GM04504 (cell line): ENCODE data around the gene GNPTAB.
"Not testable (repeated sequence)": the region's sequence is repeated elsewhere in the genome, so short reads cannot be mapped to it uniquely, and the experiment has no call there.

ENCODE experiments used
- DNase-seq: peaks from one replicate; pipeline ENCODE4 v3.0.0-alpha.2; 2012; ENCODE audit warnings: low read depth

The GNPTAB gene

DNA sequence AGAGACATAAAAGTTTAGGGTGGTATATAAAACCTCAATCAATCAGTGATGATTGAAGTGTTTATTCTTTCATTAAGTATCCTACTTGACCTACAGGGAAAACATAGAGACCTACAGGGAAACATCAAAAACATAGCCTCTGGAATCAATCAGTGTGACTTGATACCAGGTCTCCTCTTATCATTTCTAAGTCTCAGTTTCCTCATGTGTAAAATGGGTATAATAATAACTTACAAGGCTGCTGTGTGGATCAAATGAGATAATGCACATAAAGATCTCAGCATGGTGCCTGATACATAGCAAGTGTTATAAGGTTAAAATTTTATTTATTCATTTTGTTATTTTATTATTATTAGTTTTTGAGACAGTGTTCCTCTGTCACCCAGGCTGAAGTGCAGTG lies 22.2 kb upstream of the GNPTAB start:
- no peak for DNase-seq

DNA sequence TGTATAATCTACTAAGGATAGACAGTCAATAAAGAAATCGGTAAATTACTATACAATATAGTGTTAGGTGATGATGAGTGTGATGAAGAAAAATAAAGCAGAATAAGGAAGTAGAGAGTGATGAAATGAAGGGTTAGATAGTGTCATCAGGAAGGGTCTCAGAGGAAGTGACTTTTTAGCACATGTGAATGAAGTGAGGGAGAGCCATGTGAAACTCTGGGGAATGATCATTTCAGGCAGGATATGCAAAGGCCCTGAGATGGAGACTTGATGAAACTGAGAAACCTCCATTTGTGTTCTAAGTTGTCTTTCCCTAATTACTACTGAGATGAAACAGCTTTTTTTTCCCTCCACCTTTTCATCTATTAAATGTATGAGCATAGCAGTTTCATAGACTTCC lies 19.4 kb upstream of the GNPTAB start:
- no peak for DNase-seq

DNA sequence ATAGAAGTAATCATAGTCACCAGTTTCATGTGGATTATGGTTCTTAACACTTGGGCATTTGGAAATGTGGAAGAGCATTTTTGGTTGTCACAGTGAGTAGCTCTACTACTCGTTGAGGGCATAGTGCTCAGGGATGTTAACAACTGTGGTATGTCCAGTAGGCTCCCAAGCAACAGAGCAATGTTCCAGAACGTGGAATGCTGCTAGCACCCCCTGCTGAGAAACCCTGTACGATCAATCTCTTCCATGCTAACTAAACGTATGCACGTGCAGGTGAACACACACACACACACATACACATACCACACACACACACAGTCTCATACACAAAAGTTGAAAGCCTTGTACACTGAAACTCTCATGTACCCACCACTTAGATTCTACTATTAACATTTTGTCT lies 16.6 kb upstream of the GNPTAB start:
- no peak for DNase-seq

DNA sequence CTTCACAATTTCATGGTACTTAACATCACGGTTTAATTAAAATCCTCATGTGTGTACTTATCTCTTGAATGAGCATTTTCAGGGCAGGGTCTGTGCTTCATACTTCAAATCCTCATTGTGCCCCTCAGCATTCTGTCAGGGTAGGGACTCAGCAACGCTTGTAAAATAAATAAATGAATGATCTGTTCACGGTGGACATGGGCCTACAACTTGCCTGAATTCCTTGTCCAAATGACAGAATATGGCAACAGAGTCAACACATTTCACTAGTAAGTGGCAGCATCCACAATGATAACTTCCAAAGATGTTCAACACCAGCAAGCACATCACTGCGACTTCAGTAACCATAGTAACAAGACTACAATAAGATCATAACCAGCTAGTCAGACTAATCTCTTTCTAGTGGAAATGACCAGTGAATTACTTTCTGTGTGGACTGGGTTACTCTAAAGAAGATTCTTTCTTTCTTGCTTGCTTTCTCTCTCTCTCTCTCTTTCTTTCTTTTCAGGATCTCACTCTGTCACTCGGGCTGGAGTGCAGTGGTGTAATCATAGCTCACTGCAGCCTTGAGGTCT lies 14.5 kb upstream of the GNPTAB start:
- no peak for DNase-seq

DNA sequence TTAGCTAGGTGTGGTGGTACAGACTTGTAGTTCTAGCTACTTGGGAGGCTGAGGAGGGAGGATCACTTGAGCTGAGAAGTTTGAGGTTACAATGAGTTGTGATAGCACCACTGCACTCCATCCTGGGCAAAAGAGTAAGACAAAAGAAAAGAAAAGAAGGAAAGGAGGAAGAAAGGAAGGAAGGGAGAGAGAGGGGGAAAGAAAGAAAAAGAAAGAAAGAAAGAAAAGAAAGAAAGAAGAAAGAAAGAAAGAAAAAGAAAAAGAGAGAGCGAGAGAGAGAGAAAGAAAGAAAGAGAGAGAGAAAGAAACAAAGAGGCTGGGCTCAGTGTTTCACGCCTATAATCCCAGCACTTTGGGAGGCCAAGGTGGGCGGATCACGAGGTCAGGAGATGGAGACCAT lies 10.3 kb upstream of the GNPTAB start:
- DNase-seq: no peak

DNA sequence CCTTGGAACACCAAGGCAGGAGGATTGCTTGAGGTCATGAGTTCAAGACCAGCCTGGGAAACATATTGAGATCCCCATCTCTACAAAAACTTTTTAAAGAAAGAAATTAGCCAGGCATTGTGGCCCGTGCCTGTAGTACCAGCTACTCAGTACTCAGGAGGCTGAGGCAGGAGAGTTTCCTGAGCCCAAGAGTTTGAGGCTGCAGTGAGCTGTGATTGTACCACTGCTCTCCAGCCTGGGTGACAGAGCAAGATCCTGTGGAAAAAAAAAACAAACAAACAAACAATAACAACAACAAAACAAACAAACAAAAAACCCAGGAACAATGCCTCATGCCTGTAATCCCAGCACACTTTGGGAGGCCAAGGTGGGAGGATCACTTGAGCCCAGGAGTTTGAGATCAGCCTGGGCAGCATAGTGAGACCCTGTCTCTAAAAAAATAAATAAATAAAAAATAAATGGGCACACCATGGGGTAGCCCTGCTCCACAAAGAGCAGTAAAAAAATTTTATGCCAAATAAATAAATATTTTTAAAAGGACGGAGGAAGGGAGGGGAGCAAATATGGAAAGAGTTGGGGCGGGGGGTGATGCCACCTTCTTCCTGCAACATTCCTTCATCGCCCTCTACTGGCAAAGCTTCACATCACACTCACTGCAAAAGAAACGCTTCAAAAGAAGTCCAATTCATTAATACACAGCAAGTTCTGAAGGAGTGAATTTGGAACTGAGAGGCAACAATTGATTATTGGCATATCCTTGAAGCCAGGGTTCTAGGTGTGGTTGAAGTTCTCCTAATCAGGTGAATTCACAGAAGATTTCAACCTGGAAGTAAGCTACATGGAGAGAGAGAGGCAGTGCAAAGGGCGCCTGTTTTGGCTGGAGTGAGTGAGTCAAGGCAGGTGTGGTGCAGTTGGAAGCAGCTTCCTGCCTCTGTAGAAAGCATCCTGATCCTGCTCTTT lies 8.8 kb upstream of the GNPTAB start:
- DNase-seq: no peak

DNA sequence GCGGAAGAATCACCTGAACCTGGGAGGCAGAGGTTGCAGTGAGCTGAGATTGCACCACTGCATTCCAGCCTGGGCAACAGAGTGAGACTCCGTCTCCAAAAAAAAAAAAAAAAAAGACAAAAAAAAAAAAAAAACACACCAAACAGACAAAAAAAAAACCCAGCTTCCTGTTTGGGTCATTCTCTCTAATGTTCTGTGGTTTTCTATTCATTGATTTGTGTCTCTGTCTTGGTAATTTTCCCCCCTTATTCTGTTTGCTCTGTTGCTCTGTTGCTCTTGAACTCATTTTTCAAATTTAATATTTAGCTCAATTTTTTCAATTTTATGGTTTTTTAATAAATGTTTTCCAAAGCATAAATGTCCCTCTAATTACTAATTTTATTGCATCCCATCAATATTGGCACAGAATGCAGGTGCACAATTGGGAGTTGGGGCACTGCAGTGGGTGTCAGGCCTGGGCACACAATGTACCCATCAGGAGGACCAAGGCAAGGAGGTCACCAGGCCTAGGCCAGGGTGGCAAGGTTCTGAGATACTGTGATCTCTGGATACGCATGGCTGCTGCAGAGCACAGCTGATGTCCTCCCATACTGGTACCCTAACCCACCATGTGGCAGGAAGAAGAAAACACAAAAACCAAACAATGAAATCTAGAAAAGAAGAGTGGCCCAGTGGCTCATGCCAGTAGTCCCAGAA lies 8.0 kb upstream of the GNPTAB start:
- DNase-seq: no peak

DNA sequence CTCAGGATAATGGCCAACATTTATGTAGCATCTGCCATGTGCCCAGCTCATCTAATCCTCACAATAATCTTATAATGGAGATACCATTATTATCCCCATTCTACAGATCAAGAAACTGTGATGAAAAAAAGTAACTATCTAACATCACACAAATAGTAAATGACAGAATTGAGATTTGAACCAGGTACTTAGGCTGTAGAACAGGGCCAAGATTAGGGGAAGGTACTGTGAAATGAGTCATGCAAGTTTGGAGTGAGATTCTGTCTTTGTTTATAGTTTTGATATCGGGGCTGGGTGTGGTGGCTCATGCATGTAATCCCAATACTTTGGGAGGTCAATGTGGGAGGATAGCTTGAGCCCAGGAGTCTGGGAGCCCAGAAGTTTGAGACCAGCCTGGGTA lies 1.3 kb upstream of the GNPTAB start:
- DNase-seq: no peak

DNA sequence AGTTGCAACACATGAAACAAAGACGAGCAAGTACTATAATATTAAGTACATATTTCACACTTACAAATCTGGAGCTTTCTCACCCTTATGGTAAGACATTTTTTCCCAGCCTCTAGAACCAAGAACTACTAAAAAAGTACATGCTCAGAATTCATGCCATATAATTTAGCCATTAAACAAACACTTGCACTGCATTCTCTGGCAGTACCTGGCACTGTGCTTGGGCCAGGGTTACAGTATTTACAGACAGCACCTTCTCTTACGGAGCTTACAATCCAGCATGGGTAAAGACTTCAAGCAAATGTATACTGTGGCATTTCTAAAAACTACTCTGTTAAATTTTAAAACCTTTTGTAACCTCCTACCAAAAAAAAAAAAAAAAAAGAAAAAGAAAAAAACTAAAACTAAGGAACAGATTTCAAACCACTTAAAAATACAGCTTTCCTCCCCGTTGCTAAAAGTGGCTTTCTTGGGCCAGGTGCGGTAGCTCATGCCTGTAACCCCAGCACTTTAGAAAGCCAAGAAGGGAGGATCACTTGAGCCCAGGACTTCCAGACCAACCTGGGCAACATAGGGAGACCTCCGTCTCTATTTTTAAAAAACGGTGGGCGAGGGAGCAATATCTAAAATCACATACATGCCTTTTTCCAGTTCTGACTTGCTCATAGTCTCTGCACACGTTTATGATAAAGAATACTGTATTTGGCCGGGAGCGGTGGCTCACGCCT lies 956 bp downstream of the GNPTAB start:
- DNase-seq: no peak

DNA sequence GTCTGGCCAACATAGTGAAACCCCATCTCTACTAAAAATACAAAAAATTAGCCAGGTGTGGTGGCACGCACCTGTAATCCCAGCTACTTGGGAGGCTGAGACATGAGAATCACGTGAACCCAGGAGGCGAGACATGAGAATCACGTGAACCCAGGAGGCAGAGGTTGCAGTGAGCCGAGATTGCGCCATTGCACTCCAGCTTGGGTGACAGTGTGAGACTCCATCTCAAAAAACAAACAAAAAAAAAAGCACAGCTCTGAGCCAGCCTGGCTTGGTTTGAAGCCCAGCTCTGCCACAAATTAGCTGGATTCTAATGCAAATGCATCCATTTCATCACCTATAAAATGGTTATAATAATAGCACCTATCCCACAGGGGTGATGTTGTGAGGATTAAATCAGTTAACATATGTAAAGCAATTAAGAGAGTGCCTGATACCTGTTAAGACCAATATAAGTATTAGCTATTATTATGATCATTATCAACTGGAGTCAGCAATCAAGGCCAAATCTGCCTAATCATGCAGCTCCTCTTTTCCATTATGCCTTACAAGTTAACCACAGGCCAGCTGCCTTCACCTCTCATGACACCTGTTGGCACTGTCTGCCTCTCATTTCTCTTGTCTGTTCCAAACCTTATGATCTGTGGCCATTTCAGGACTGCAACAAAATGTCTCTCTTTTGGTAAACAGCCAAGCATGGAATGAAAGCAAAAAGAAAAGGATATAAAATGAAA lies 2.1 kb downstream of the GNPTAB start:
- no peak for DNase-seq

DNA sequence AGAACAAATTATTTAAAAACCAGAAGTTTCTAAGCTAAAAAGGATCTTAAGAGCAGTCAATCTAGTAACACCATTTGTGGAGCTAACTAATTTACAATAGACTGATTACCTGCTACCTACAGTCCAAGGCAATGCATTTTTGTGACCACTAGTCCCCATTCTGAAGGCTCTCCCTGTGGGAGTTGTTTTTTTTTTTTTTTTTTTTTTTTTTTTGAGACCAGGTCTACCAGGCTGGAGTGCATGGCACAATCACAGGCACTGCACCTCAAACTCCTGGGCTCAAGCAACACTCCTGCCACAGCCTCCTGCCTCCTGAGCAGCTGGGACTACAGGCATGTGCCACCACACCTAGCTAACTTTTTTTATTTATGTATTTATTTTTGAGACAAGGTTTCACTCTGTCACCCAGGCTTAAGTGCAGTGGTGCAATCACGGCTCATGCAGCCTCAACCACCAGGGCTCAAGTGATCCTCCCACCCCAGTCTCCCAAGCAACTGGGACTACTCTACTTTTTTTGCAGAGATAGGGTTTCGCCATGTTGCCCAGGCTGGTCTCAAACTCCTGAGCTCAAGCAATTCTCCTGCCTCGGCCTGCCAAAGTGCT lies 3.9 kb downstream of the GNPTAB start:
- DNase-seq: no peak

DNA sequence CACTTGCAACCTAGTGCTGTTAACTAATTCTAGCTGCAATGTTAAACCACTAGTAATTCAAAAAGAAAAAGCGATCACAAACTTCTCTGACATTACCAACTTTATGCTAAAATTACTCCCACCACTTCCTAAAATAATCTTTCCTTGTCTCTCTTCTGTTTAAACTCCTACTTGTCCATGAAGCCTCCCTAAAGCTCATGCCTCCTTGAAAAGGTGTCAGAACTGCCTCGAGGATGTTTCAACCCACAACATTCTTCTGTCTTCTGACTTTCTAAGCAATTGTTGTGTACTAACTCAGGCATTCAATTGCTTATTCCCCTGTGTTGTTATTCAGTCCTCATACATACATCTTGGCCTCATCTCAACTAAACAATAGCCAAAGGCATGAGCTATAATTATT lies 5.9 kb downstream of the GNPTAB start:
- no peak for DNase-seq

DNA sequence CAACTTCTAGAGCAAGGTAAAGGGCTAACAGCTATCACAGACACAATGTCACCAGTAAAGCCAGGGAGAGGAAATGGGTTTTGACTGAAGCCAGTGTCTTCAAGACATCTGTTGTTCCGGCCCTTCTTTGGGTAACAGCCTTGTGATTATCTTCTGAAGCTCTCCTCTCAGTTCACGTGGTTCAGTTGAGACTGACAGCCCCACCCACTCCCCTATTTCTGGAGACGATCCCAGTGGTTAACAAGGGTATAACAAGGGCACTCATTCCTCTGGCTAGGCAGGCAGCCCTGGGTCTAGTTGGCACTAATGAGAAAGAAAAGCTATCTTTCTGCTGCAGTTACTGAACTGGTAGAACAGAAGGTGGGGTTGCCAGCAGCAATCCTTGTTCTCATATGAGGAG lies 6.9 kb downstream of the GNPTAB start:
- no peak for DNase-seq

DNA sequence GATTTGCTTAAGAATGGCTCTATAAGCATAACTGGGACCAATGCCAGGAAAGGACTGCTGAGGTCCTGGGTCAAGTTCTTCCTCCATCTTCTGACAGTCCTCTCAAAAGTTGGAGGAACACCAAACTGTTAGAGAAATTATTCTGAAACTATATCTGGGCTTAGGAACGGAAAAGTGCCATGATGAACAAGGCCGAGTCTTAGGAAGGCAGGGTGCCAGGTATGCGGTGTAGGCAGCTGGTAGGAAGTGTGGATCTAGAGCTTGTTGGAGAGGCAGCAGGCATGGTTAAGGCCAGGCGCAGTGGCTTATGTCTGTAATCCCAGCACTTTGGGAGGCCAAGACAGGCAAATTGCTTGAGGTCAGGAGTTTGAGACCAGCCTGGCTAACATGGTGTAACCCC lies 7.7 kb downstream of the GNPTAB start:
- DNase-seq: no peak

DNA sequence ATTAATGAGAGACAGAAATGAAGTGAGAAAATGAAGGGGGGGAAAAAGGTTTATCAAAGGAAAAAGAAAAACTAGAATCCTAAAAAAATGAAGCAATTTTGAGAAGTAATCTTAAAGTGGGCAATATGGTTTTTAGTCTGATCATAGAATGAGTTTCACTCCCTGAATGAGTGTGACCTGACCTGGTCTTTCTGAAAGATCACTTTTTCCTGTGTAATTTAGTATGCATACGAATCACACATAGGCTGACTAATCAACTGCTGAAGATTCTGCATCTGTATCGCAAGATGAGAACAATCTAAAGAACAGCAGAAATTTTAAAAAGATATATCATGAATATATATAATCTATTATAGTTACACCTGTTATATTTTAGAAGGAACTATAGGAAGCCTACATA lies 11.3 kb downstream of the GNPTAB start:
- DNase-seq: no peak

DNA sequence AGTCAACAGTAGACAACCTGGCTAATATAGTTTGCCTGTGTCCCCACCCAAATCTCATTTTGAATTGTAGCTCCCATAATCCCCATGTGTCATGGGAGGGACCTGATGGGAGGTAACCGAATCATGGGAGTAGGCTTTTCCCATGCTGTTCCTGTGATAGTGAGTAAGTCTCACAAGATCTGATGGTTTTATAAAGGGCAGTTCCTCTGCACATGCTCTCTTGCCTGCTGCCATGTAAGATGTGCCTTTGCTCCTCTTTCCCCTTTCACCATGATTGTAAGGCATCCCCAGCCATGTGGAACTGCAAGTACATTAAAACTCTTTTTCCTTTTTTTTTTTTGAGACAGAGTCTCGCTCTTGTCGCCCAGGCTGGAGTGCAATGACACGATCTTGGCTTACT lies 12.1 kb downstream of the GNPTAB start:
- DNase-seq: not testable (repeated sequence)

DNA sequence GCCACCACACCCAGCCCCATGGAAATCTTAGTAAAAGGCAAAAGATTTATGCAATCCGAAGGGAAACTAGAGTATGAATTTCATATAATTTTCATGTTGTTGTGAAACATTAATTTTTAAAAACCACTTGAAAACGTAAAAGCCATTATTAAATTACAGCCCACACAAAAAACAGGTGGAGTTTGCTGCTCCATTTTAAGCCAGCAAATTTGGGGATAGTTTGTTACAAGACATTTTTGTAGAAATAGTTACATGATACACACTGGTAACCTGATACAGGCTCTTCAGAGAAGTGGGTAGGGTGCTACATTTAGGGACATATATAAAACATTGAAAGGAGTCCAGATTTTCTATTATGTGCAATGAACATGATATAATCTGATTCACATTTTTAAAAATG lies 17.6 kb downstream of the GNPTAB start:
- no peak for DNase-seq

DNA sequence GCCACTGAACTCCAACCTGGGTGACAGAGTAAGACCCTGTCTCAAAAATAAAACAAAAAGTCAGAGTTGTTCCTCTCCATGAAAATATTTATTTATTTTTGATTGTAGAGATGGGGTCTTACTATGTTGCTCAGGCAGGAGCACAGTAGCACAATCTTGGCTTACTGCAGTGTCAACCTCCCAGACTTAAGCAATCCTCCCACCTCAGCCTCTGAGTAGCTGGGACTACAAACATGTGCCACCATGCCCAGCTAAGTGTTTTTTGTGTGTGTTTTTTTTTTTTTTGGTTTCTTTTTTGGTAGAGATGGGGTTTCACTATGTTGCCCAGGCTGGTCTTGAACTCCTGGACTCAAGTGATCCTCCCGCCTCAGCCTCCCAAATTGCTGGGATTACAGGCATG lies 18.0 kb downstream of the GNPTAB start:
- DNase-seq: not testable (repeated sequence)

DNA sequence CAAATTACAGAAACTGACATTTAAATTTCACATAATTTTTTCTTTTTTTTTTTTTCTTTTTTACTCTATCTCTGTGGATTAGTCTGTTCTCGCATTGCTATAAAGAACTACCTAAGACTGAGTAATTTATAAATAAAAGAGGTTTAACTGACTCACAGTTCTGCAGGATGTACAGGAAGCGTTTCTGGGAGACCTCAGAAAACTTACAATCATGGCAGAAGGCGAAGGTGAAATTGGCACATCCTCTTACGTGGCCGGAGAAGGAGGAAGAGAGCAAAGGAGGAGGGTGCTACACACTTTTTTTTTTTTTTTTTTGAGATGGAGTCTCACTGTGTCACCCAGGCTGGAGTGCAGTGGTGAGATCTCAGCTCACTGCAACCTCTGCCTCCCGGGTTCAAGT lies 19.4 kb downstream of the GNPTAB start:
- DNase-seq: not testable (repeated sequence)

DNA sequence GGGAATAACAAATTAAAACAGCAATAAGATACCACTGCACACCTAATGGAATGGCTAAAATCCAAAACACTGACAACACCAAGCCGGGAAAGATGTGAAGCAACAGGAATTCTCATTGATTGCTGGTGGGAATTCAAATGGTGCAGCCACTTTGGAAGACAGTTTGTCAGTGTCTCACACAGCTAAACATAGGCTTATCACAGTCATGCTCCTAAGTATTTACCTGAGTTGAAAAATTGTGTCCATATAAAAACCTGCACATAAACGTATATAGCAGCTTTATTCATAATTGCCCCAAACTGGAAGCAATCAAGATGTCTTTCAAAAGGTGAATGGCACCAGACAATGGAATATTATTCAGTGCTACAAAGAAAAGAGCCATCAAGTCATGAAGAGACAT lies 21.6 kb downstream of the GNPTAB start:
- DNase-seq: no peak

DNA sequence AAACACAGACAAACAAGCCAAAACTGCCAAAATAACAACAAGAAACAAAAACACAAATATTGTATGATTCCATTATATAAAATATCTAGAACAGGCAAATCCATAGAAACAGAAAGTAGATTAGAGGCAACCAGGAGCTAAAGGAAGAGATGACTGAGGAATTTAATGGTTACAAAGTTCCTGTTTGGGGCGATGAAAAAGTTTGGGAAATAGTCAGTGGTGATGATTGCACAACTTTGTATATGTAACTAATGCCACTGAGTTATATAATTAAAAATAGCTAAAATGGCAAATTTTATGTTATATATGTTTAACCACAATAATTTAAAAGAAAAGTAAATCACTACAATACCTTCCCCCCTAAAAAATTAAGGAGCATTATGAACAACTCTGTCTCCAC lies 24.5 kb downstream of the GNPTAB start:
- no peak for DNase-seq
